Caki2 (cell line): ENCODE results near the gene ALDOC. TPM values are rescaled to one million over a fixed set of nuclear protein-coding genes. Genes with fewer than 3 reads are reported as not detected.
A peak's percentile ranks its signal among the peaks of the same experiment; 100 is the strongest.
"Not testable (repeated sequence)": the region's sequence is repeated elsewhere in the genome, so short reads cannot be mapped to it uniquely, and the experiment has no call there.

Source experiments
- DNase-seq: peaks from one replicate; pipeline ENCODE4 v3.0.0-alpha.2; 2015; ENCODE audit warnings: low read depth
- in situ Hi-C: cut with HindIII; loops from 2 replicates; pipeline ENCODE4 v1.10.0; 2016; ENCODE audit warnings: low sequenced_read_pairs, low pct_unique_long_range_greater_than_20kb, mixed read lengths
- total RNA-seq: library from RNA; depleted of rRNA; stranded (reverse); fragments of >200 nt; shearing (Covaris generic); gene quantifications from 2 replicates; pipeline ENCODE4 v1.2.3, GENCODE V29; 2014; ENCODE audit warnings: low replicate concordance

ALDOC gene
- total RNA-seq, 1 experiment from 2014 or later, result 219 TPM

DNA sequence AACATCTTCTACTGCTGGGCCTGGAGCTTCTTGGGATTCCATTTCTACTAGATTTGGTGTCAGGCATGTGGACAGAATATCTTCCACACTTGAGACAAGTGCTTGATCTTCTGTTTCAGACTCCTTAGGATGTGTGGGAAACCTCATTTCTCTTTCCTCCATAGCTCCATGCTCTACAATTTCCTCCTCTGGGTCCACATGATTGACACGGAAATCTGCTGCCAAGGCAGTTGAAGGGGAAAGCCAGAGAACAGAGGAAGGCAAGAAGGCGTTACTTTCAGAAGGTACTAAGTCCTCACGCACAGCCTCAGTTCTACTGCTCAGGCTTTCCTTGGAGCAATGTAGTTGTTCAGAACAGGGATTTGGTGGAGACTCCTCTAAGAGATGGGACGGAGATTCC, 15.6 kb upstream of the ALDOC start:
- no peak for DNase-seq
- in situ Hi-C loops, result no loop called here

DNA sequence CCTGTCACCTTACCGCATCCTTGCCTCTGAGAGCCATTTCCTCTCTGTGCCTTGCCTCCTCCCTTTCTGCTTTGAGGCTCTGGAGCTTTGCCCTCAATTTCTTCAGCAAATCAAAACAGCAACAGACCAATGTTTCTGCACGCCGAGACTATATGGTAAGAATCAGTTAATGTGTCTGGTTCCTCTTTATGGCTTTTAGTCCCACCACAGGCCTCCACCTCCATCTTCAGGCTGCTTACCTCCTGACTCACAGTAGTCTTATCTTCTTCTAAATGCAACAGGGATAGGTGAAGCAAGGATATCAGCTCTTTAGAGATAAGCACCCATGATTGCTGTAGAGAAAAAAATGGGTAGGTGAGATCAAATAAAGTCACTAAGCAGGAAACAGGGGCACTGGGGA, 9.2 kb upstream of the ALDOC start:
- no peak for DNase-seq
- in situ Hi-C loops, result no loop called here

DNA sequence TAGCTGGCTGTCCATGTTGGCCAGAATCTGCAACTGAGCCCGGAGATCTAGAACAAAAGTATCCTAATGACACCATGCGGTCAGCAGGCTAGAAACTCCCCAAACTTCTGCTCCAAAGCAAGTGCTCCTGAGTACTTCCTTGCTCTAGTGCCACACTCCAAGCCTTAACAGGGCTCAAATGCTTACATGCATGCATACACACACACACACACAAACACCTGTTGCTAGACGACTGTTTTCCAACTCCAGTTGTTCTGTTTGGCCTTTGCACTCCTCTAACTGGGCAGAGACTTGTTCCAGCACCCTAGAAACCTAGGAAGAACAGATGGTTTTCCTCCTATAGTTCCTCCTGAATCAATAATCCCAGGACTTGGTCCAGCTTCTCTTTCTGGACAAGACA, 7.7 kb upstream of the ALDOC start:
- DNase-seq, result no peak
- in situ Hi-C loops, result no loop called here

DNA sequence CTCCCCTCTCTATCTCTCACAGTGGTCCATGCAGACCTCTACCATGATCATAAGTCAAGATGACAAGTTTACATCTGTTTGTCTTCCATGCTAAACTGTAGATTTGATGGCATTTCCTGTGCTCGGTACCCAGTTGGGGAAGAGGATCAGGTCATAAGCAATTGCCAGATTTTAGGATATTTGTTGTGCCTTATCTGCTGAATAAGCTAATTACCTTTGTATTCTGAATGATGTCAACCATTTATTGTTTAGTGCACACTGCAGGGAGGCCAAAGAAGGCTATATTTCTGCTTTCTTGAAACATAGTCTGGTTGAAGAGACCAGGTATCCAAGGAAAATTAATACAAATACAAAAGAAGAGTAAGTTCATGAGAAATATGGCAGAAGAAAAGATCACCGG, 5.8 kb upstream of the ALDOC start:
- DNase-seq, result no peak
- in situ Hi-C loops, result no loop called here

DNA sequence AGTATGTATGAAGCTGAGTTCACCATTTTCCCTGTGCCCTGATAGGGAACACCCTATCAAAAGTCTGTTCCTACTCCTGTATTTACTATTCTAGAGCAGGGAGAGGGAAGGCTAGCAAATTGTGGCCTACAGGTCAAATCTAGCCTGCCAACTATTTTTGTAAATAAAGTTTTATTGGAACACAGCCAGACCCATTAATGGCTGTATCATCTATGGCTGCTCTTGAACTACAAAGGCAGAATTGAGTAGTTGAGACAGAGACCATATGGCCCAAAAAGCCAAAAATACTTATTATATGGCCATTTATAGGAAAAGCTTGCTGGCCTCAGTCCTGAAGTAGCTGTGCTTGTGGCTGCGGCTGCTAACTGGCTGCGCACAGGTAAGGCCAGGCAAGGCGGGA, 4.3 kb upstream of the ALDOC start:
- in situ Hi-C loops, result no loop called here
- DNase-seq, result no peak

DNA sequence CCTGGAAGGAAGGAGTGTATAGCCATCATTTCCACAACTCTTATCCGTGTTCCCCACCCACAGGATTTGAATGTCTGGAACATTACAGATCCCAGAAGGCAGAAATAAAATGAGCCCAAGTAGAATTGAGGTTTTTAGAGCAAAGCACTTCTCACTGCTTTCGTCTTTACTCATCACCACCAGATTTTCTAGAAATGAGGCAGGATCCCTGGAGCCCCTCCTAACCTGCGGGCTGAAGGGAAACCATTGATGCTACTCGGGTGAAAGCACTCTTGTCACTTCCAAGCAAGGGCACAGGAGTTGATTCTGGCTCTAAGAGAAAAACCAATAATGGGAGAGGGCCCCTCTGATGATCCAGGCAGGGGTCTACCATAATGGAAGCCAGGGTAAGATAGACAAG, 2.8 kb upstream of the ALDOC start:
- in situ Hi-C loops, result no loop called here
- DNase-seq, result no peak

DNA sequence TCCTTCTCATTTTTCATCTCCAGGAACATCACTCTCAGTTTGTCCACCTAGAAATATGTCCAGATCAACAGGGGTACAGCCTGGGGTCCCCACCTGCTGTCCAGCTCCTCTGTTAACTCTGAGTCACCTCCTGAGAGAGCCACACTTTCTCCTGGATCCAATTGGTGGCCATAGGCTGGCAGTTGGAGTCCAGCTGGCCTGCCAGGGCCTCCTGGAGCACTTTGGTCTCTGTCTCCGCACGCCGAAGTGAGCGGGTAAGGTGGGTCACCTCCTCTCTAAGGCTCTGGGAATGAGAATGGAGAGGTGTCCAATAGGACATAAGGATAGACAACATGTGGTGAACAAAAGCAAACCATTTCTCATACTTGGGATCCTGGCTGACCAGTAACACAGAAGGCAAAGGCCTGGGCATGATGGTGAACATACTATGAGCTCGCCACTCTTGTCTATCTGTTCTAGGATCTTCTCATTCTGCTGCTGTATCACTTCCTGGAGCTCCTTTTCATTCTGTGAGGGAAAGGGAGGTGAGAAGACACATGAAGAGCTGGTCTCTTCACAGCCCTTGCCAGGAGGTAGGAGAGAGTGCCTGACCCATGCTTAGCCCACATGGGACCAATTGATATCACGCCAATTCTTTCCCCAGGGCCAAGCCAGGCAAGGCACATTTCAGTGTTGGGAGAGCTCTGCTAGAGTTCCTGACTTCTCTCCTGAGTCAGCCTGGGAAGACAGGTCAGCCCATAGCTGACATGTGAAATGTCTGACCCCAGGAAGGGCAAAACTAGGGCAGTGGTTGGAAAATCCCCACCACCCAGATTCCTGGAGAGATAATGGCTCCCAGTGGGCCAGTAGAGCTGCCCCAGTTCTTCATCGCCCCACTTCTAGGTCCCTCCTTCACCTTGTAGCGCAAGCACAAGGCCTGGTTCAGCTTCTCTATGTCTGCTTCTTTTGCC, 1.8 kb upstream of the ALDOC start:
- in situ Hi-C loops, result no loop called here
- no peak for DNase-seq

DNA sequence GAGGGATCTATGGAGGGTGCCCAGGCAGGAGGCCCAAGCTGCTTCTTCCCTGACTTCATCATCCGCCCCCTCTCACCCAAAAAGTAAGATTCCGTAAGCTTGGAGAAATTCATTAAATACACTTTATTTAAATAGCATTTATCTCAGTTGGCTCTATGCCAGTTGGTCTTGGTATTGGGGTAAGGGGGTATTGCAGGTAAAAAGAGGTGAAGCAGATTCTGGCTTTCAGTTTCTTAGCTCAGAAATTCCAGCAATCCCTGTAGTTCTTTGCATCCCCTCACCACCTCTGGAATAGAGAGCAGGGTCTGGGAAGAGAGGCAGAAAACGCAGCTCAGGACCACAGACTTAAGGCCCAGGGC, 750 bp upstream of the ALDOC start:
- DNase-seq, result no peak
- in situ Hi-C loops, result no loop called here

DNA sequence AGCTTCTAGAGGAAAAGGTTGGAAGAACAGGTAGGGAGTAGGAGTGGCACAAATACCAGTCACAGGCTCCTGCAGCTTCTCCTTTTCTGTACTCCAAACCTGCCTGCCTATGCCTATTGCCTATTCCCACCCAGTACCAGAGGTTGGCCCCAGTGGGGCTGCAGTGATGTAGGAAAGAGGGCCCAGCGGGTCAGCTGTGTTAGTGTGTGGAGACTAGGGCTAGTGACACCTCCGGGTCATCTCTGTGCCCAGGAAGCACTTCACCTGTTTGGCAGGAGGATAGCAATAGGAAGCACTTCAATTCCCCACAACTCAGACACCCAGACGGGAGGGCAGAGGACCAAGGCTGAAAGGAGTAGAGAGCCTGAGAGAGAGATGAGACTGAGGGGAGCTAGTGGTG, 679 bp downstream of the ALDOC start:
- in situ Hi-C loops, result not testable (repeated sequence)

DNA sequence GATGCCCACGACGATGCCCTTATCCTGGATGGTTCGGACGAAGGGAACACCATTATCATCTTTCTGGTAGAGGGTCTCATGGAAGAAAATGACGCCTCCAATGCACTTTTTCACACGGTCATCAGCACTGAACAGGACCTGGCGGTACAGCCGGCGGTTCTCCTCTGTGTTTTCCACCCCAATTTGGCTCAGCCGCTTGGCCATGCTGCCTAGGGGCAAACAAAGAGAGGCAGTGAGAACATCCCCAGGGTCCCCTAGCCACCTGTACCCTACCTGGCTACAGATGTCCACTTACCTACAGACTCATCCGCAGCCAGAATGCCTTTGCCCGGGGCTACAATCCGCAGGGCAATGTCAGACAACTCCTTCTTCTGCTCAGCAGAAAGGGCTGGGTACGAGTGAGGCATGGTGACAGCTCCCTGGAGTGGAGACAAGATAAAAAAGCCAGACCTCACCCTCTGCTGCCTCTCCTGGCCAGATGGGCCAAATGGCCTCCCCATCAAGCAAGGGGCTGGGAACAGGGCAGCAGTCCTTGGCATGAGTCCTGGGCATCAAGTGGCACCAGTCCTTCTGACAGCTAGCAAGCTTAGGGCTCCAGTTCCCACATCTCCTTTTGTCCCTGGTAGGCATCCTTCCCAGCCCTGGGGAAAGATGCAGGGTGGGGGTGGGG, 1.4 kb downstream of the ALDOC start:
- in situ Hi-C loops, result no loop called here
- DNase-seq, result no peak

More for the DNA sequence above, 679 bp downstream of the ALDOC start:
- DNase-seq, result not testable (repeated sequence)

DNA sequence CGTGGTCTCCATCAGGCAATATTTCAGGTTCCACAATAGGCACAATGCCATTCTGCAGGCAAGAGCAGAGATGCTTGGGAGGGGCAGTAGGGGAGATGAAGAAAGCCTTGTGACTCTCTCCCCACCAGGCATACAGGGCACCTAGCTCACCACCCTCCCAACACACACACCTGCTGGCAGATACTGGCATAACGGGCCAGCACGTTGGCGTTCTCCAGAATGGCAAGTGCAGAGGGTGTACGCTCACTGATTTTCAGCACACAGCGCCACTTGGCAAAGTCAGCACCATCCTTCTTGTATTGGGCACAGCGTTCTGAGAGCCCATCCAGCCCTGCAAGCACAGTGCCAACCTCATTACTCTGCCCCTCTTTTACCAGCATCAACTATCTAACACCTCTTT, 2.2 kb downstream of the ALDOC start:
- in situ Hi-C loops, result no loop called here
- no peak for DNase-seq

DNA sequence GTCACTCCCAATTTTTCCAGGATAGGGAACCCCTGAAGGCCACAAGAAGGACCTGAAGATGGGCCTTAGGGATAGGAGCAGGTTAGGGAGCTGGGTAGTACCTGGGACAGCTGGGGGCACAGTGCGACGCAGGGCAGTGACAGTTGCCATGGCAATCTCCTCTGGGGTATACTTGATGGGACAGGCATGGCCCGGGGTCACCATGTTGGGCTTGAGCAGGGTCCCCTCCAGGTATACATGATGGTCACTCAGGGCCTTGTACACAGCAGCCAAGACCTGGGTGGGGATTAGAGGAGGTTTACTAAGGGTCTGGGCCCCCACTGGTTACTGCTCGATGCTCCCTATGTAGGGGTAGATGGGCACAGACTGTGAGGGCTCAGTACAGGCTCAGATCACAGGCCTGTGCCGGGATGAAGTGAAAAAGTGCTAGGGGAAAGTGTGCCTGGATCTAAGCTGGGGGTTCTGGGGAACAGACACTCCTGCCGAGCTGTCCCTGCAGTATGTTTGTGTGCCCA, 2.7 kb downstream of the ALDOC start:
- DNase-seq, result no peak
- in situ Hi-C loops, result no loop called here

DNA sequence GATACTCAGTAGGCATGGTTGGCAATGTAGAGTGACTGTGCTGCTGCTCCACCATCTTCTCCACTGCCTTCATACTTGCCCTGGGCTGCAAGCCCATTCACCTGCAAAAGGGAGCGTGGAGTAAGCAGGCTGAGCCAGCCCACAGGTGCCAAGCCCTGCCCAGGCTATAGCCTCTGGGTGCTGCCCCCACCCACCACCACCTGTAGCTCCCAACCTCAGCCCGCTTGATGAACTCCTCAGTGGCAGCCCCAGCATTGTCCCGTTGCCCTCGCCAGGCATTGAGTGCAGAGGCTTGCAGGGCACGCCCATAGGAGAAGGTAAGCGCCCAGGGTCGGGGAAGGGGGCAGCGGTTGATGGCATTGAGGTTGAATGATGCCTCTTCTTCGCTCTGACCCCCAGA, 3.2 kb downstream of the ALDOC start:
- in situ Hi-C loops, result no loop called here
- no peak for DNase-seq

DNA sequence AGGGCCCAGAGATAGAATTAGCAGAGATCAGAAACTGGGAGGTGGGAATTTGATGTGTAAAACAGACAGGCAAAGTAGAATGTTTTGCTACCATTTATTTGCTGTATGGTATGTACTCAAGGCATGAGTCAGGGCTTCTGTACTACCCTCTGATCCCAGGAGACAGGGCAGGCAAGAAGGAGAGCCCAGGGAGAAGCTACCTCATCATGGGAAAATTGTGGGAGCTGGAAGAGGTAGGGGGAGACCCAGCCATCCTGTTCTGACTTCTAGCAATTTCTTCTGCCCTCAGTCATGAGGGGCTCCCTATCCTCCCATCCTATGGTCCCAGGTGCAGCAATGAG, 3.7 kb downstream of the ALDOC start:
- DNase-seq, result no peak
- in situ Hi-C loops, result no loop called here

DNA sequence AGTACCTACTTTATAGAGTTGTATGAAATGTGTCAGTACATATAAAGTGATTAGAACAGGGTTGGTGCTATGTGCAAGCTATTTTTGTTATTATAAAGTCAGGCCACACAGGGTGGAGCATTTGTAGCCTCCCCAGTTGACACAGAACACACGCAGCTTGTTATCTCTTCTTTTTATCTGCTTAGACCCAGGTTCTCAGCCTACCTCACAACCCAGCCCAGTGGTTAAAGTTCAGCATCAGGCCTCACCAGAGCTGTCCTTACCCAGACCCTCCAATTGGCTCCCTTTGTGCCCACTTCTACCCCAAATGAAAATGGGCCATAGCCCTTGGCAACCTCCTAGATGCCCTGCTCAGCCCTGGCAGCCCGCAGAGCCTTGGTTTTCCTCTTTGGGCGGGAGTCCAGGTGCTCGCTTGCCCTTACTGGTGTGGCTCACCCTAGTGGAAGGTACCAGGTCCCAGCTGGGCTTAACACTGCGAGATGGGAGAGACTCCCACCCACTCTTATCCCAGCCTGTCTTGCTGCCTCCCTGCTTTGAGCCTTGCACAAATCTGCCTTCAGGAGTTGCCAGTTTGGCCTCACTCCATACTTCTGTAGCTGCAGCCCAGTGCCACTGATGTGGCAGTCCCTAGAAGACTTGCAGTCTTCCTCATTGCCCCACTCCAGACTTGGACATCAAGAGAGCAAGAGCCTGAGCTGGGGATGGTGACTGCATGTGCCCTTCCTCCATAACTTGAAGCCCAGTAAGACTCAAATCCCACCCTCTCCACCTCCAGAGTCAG, 4.2 kb downstream of the ALDOC start:
- in situ Hi-C loops, result no loop called here
- DNase-seq, result no peak

DNA sequence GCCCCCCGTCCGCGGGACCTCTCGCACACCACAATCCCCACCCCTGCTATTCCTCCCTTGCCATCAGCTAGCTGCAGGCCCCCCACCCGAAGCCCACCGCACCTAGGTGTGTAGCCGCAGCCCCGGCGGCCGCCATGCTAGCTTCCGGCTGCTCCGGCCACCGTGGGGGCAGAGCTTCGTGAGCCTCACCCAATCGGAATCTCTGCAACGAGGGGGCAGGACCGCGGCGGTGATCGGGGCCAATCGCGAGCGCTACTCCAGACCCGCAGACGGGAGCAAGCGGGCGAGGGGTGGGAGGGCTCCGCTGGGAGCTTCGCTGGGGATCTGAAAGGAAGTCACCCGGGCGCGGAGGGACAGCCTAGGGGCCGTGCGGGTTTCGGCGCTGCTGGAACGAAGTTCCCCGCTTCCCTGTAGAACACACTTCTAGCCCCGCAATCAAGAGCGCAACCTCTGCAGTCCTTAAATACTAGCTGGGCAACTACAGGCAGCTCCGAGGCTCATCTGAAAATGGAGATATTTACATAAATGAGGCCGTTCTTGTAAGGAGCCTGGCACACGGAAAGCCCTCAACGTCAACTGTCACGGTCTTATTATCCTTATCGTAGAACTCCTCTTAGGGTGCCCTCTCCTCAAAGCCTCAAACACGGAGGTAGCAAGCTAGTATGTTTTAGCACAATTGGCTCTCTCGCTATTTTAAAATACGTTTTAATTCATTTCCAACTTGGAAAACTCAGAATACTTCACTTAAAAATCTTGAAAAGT, 5.2 kb downstream of the ALDOC start, which contains the start of gene PIGS:
Gene PIGS (minus strand): TSS at position 164 of the 762 bp plus-strand sequence. CDS start 28 bp downstream, at position 136.
- DNase-seq, result peak; percentile 82
- in situ Hi-C loops, result no loop called here

DNA sequence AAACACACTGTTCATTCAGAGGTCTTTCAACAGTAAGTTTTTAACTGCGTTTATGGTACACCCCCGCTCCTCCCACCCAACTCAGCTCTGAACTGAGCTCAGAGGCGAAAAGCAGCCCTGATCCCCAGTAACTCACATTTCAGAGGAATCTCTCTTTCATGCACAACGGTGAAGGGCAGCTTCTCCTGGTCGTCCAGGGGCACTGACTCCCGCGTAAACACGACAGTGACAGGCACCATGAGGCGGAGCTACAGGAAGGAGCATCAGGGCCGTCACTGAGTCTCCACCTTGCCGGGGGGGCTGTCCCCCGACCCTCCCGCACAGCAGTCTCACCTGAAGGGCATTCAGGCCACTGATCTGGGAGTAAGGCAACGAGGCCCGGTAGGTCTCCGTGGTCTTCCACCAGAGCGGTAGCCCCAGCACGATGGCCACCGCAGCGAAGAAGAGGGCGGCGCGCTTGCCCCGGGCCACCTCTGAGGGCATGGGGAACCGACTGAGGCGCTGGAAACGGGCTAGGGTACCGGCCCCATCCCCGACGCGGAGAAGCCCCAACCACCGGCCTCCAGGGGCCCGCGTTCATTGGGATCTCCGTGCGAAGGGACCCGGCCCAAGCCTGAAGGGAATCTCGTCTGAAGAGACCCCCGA, 5.9 kb downstream of the ALDOC start:
- DNase-seq, result no peak
- in situ Hi-C loops, result no loop called here

DNA sequence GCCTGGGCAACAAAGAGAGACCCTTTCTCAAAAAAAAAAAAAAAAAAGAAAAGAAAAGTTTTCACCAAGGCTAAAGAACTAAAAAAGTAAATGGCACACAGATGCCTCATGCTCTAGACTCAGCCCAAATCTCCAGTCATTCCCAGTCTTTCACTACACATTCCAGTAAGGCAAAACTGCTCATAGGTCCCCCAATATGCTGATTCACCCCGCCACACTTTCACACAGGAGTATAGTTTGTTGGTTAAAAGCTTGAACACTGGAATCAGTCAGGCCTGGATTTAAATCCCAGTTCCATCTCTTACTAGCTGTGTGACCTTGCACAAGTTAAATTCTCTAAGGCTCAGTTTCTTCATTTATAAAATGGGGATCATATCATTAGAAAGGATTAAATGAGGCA, 7.2 kb downstream of the ALDOC start:
- DNase-seq, result no peak
- in situ Hi-C loops, result no loop called here
